HG02852 (cell line): Measurements from ENCODE around the gene ZNF479.
"Not testable (repeated sequence)": the region's sequence is repeated elsewhere in the genome, so short reads cannot be mapped to it uniquely, and the experiment has no call there.

Source experiments
- ATAC-seq: cut with Tn5 transposase; IDR thresholded peaks from one replicate; pipeline ENCODE4 v1.9.1; 2021; ENCODE audit warnings: mild to moderate bottlenecking, moderate library complexity; ENCODE audit not compliant: unreplicated experiment

Gene ZNF479

DNA sequence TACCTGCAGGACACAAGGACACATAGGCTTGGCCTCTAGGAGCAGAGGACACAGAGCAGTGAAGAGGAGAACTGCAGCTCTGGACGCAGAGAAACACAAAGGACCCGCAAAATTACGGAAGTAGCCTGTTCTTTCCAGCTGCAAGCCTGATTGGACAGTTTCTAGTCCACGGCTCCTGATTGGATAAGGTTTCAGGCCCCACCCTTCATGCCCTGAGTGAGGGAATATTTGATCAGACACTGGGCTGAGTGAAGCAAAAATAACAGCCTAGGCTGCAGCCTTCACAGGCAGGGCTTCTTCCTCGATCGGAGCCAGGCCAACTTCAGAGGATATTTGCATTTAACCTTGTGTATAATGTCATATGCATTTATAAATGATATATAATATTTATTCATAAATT lies at the start of gene ZNF479:
TSS of gene ZNF479 (minus strand) at position 101 of the 400 bp plus-strand sequence. CDS start 112 bp downstream, outside the sequence.
- not testable (repeated sequence) for ATAC-seq

DNA sequence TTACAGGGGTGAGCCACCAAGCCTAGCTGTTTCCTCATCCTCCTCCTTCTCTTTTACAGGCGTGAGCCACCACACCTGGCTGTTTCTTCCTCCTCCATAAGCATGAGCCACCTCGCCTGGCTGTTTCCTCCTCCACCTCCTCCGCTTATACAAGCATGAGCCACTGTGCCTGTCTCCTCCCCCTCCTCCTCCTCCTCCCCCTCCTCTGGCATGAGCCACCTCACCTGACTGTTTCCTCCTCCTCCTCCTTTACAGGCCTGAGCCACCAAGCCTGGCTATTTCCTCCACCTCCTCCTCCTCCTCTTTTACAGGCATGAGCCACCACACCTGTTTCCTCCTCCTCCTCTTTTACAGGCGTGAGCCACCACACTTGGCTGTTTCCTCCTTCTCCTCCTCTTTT lies 49.8 kb upstream of the ZNF479 start:
- no peak for ATAC-seq

DNA sequence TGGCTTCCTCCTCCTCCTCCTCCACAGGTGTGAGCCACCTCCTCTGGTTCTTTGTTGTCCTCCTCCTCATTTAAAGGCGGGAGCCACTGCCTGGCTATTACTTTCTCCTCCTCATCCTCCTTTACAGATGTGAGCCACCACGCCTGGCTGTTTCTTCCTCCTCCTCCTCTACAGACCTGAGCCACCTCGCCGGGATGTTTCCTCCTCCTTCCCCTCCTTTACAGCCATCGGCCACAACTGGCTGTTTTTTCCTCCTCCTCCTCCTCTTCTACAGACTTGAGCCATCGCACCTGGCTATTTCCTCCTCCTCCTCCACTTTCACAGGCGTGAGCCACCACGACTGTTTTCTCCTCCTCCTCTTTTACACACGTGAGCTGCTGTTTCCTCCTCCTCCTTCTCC lies 49.0 kb upstream of the ZNF479 start:
- no peak for ATAC-seq

DNA sequence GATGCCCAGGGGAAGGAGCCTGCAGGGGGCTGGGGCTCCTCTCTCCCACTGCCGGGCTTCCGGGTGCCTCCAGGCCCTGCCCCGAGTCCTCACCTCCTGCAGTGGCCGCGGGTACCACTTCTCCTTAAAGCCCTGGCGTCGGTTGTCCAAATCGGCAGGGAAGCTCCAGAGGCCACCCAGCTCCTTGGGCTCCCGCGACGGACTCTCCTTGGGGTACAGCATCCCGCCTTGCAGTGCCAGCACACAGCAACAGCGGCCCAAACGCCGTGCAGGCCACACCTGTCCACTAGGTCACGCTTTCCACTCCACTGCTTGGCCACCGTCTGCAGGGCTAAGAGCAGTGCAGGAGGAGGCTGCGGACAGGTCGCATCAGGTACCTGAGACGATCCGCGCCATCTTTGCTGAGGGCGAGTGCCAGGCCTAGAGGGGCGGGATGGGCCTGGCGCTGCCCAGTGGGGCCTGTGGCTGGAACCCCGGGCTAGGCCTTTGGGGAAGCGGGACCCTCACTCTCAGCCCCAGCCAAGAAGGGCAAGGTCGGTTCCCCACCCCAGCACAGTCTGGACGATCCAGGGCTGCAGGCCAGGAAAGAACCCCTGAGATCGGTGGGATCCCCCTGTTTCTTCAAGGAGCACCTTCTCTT lies 47.7 kb upstream of the ZNF479 start:
- ATAC-seq, result no peak

DNA sequence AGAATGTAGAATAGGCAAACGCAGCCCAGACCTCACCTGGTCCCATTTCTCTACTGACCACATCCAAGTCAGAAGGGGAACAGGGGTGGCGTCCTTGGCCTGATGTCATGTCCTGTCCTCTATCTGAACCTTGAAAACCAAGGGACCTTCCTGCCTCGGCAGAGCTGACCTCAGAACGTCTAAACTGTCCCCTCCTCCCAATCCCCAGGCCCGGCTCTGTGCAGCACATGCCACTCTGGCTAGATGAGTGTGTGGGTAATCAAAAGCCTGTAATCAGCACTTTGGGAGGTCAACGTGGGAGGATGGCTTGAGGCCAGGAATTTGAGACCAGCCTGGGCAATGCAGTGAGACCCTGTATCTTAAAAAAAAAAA lies 46.5 kb upstream of the ZNF479 start:
- ATAC-seq, result no peak

DNA sequence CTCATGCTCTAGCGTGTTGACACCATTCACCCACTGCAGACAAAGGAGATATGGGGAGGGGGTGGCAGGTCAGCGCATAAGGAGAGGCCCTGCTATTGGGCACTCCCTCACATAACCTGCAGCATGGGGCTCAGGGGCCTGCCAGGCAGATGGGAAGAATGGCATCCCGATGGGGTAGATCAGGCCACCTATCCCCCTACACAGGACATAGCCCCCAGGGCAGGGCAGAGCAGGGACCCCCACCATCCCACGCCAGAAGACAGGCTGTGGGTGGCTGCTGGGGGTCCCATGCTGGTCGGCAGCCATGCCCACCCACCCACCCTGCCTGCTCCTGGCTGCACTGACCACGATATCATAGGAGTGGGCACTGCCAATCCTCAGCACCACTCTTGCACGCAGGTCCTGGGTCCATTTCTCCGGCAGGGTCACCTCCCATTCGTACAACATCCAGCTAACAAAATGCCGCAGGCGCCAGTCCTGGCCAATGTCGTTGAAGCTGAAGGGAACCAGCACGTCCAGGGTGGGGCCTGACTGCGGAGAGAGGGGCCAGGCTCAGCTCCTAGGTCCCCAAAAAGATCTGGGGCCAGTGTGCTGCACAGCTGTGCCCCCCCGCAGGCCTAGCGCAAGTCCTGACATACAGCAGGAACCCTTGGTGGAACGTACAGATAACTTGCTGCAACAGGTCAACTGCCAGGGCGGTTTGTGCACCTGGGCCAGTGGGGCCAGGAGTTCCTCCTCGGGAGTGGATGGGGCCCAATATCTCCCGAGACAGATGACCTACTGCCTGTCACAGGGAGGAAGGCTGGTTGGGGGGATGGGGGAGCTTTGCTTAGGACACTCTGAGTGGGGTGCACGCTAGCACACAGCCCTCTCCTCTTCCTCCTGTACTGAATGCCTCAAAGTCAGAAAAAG lies 45.9 kb upstream of the ZNF479 start:
- ATAC-seq, result no peak

DNA sequence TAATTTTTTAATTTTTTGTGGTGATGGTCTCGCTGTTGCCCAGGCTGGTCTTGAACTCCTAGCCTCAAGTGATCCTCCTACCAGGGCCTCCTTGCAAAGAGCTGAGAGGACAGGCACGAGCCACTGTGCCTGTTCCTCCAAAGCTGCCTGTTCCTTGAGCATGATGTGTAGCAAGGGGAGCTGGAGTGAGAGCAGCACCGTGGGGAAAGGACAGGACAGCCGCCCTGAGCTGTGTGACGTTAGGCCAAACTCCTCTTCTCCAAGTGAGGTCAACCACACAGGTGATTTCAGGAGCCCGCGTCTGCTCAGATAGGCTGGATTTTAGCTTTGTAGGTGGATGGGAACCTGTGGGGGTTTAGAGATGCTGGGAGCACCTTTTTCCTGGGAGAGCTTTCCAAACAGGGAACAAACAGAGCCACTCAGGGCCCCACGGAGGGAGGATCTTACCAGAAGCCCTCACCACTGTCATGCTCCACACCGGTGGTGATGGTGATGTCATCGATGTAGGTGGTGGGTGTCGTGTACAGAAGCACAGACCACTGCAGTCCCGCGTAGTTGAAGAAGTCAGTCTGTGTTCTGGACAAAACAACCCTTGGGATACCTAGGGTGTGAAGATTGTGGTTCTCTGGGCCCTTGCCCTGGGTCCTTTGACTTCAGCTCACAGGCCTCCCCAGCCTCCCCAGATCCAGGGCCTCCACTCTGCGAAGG lies 44.8 kb upstream of the ZNF479 start:
- no peak for ATAC-seq

DNA sequence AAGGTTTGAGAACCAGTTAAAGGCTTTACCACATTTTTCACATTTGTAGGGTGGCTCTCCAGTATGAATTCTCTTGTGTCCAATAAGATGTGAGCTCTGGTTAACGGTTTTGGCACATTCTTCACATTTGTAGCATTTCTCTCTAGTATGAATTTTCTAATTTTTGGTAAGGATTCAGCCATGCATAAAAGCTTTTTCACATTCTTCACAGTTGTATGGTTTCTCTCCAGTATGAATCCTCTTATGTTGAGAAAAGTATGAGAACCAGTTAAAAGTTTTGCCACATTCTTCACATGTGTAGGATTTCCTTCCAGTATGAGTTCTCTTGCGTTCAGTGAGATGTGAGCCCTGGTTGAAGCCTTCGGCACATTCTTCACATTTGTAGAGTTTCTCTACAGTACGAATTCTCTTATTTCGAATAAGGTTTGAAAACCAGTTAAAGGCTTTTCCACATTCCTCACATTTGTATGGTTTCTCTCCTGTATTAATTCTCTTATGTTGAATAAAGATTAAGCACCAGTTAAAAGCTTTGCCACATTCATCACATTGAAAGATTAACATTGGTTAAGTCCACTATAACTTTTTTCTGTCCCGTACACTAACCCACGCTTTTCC lies 33.2 kb upstream of the ZNF479 start:
- ATAC-seq, result no peak

DNA sequence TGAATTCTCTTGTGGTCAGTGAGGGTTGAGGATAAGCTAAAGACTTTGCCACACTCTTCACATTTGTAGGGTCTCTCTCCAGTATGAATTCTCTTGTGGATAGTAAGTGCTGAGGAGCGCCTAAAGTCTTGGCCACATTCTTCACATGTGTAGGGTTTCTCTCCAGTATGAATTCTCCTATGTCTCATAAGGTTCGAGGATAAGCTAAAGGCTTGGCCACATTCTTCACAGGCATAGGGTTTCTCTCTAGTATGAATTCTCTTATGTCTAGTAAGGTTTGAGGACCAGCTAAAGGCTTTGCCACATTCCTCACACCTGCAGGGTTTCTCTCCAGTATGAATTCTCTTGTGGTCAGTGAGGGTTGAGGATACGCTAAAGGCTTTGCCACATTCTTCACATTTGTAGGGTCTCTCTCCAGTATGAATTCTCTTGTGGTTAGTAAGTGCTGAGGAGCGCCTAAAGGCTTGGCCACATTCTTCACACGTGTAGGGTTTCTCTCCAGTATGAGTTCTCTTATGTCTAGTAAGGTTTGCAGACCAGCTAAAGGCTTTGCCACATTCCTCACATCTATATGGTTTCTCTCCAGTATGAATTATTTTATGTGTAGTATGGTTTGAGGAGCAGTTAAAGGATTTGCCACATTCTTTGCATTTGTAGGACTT lies 12.0 kb downstream of the ZNF479 start:
- not testable (repeated sequence) for ATAC-seq
